ENCODE measurements around the gene MED20. TPM values are rescaled to one million over a fixed set of nuclear protein-coding genes. Genes with fewer than 3 reads are reported as not detected.

Gene MED20
- total and polyA plus RNA-seq, 2 of the 8 experiments (the other 6 are each of a cell fraction or from before 2014, with no cell fraction given) = 38.7 to 51.8 TPM

GRCh38 chr6:41878961-41879405 lies 42.0 kb downstream of the MED20 start (continued):
- TF ChIP-seq HDAC2 (IDR thresholded peaks at IDR 0.05; ENCODE audit: borderline replicate concordance in 1 of 2, low read depth in 2 of 2, low read length in 2 of 2) (no peak), KDM1A (IDR thresholded peaks at IDR 0.05; ENCODE audit: borderline replicate concordance, low read length) (no peak), JUN (IDR thresholded peaks at IDR 0.05; ENCODE audit: low read depth, low read length) (no peak), RAD21 (IDR thresholded peaks at IDR 0.05 in 1 of 2, conservative IDR thresholded peaks at IDR 0.05 in 1 of 2; ENCODE audit: low read depth in 2 of 2, low read length in 2 of 2) (no peak), SIX5 (IDR thresholded peaks at IDR 0.05; ENCODE audit: low read depth, low read length) (no peak)
